Tibial artery (tissue), 4 donors: ENCODE measurements around the gene DEPDC1B.
"Not testable (repeated sequence)": the region's sequence is repeated elsewhere in the genome, so short reads cannot be mapped to it uniquely, and the experiment has no call there.

Experiments used
- DNase-seq, 2 donors: peaks; one replicate each; pipeline ENCODE4 v3.0.0-alpha.2; 2019
- H3K27ac ChIP-seq, 2 donors: fragments of 200-600 bp; sonication (generic) in 1 of 2; 1 replicate in 1 of 2; 2 replicates in 1 of 2; pipeline ENCODE4 v1.5.1; 2018 to 2019; ENCODE audit warnings: mild to moderate bottlenecking in 1 of 2
- H3K27me3 ChIP-seq, 2 donors: fragments of 200-600 bp; sonication (generic) in 1 of 2; one replicate each; pipeline versions ENCODE4 v1.5.1 to v1.6.0; 2016 to 2019
- H3K36me3 ChIP-seq, 3 donors: fragments of 200-600 bp; sonication (generic) in 2 of 3; one replicate each; pipeline ENCODE4 v1.5.1; 2016 to 2019; ENCODE audit warnings: mild to moderate bottlenecking in 2 of 3
- H3K4me1 ChIP-seq, 4 donors: fragments of 200-600 bp; sonication (generic) in 2 of 4; 1 replicate in 3 of 4; 2 replicates in 1 of 4; pipeline ENCODE4 v1.5.1; 2016 to 2019
- H3K4me3 ChIP-seq, 2 donors: fragments of 200-600 bp; sonication (generic) in 1 of 2; 1 replicate in 1 of 2; 2 replicates in 1 of 2; pipeline ENCODE4 v1.5.1; 2018 to 2019; ENCODE audit warnings: mild to moderate bottlenecking in 2 of 2
- H3K9me3 ChIP-seq, 3 donors: fragments of 200-600 bp; sonication (generic) in 1 of 3; one replicate each; pipeline ENCODE4 v1.5.1; 2016 to 2019
- intact Hi-C: fragments of 100-400 bp; cut with DNase I; formaldehyde crosslinking; loops from one replicate; pipeline ENCODE4 v1.15.0; 2023; ENCODE audit warnings: low total_unique reads
- TF ChIP-seq, protein P1 (sequence below), 2 experiments: fragments of 200-600 bp in 1 of 2; fragments of 450-650 bp in 1 of 2; IDR thresholded peaks; one replicate each; pipeline ENCODE4 v1.5.1; 2017 to 2019; ENCODE audit warnings: antibody characterized with exemption in 2 of 2, mild to moderate bottlenecking in 1 of 2, moderate library complexity in 1 of 2

DEPDC1B gene

DNA sequence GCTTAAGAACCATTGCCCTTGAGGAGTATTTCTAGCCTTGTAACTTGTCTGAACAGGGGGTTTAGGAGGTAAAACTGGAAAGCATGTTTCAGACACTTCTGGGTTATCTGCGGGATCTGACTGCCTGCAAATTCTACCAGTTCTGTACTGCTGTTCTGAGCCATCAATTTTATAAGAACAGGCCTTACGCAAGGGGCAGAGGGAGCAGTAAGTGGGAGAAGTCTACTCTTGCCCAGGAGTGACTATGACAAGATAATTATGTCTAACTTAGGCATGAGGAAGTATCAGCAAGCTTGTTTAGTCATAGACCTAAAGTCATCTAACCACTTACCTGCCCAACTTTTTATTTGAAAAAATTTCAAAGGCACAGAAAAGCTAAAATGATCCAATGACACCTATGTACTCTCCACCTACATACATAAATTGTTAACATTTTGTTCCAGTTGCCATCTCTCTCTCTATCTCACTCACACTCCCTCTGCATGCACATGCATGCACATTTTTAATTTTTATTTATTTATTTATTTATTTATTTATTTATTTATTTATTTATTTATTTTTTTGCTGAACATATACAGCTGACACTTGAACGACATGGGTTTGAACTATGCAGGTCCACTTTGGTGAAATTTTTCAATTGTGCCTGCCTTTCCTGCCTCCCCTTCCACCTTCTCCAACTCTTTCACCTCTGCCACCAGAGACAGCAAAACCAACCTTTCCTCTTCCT, 18.4 kb upstream of the DEPDC1B start:
- peaks cover 0 to 5% (median 0%) of the 10 kb centered on the region in 3 donors for H3K9me3 ChIP-seq
- intact Hi-C loops: no loop called here
- H3K27ac ChIP-seq: no peak overlapping the region
- no peak for DNase-seq
- H3K36me3 ChIP-seq: no peaks in the 10 kb centered on the region
- no peaks in the 10 kb centered on the region for H3K27me3 ChIP-seq
- H3K4me3 ChIP-seq: no peak overlapping the region
- TF ChIP-seq, protein P1, sequence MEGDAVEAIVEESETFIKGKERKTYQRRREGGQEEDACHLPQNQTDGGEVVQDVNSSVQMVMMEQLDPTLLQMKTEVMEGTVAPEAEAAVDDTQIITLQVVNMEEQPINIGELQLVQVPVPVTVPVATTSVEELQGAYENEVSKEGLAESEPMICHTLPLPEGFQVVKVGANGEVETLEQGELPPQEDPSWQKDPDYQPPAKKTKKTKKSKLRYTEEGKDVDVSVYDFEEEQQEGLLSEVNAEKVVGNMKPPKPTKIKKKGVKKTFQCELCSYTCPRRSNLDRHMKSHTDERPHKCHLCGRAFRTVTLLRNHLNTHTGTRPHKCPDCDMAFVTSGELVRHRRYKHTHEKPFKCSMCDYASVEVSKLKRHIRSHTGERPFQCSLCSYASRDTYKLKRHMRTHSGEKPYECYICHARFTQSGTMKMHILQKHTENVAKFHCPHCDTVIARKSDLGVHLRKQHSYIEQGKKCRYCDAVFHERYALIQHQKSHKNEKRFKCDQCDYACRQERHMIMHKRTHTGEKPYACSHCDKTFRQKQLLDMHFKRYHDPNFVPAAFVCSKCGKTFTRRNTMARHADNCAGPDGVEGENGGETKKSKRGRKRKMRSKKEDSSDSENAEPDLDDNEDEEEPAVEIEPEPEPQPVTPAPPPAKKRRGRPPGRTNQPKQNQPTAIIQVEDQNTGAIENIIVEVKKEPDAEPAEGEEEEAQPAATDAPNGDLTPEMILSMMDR (IDR thresholded peaks at IDR 0.05): no peak
- H3K4me1 ChIP-seq: no peaks in the 10 kb centered on the region

DNA sequence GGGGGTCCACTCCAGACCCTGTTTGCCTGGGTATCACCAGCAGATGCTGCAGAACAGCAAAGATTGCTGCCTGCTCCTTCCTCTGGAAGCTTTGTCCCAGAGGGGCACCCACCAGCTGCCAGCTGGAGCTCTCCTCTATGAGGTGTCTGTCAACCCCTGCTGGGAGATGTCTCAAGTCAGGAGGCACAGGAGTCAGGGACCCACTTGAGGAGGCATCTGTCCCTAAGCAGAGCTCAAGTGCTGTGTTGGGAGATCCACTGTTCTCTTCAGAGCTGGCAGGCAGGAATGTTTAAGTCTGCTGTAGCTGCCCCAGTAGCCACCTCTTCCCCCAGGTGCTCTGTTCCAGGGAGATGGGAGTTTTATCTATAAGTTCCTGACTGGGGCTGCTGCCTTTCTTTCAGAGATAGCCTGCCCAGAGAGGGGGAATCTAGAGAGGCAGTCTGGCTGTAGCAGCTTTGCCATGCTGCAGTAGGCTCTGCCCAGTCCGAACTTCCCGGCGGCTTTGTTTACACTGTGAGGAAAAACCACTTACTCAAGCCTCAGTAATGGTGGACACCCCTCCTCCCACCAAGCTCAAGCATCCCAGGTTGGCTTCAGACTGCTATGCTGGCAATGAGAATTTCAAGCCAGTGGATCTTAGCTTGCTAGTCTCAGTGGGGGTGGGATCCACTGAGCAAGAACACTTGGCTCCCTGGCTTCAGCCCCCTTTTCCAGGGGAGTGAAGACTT, 15.4 kb upstream of the DEPDC1B start:
- H3K27me3 ChIP-seq, intact Hi-C loops, DNase-seq, H3K27ac ChIP-seq, H3K4me3 ChIP-seq, H3K4me1 ChIP-seq, H3K9me3 ChIP-seq, H3K36me3 ChIP-seq: not testable (repeated sequence)

DNA sequence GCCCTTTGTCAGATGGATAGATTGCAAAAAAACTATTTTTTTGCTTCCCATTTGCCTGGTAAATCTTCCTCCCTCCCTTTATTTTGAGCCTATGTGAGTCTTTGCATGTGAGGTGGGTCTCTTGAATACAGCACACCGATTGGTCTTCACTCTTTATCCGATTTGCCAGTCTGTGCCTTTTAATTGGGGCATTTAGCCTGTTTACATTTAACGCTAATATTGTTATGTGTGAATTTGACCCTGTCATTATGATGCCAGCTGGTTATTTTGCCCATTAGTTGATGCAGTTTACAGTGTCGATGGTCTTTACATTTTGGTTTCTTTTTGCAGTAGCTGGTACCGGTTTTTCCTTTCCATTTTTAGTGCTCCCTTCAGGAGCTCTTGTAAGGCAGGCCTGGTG, 13.0 kb upstream of the DEPDC1B start:
- no peaks in the 10 kb centered on the region for H3K27me3 ChIP-seq
- intact Hi-C loops: no loop called here
- peaks cover 0 to 5% (median 0%) of the 10 kb centered on the region in 3 donors for H3K9me3 ChIP-seq
- no peak overlapping the region for H3K27ac ChIP-seq
- no peak for DNase-seq
- TF ChIP-seq, protein P1 (IDR thresholded peaks at IDR 0.05): no peak
- no peak overlapping the region for H3K4me3 ChIP-seq
- H3K4me1 ChIP-seq: no peaks in the 10 kb centered on the region
- no peaks in the 10 kb centered on the region for H3K36me3 ChIP-seq

DNA sequence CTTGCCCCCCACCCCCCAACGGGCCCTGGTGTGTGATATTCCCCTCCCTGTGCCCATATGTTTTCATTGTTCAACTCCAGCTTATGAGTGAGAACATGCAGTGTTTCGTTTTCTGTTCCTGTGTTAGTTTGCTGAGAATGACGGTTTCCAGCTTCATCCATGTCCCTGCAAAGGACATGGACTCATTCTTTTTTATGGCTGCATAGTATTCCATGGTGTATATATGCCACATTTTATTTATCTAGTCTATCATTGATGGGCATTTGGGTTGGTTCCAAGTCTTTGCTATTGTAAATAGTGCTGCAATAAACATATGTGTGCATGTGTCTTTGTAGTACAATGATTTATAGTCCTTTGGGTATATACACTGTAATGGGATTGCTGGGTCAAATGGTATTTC, 11.9 kb upstream of the DEPDC1B start:
- H3K4me1 ChIP-seq, intact Hi-C loops, DNase-seq: not testable (repeated sequence)

DNA sequence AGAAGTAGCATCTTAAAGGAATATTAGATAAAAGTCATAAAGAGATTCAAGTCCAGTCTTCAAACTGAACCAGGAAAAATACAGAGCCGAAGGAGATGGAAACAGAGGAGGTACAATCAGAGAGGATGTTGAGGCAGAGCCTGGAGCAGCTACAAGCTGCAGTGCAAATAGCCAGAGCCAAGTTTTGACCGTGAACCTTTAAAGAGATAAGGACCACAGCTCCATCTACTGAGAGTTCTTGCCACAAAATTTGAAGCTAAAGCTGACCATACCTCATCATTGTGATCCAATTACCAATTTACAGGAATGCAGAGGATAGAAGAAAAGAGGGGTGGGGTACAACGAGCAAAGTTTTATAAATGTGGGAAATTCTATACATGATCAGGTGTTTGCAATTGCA, 10.4 kb upstream of the DEPDC1B start:
- Histone ChIP-seq H3K36me3 (no peaks in the 10 kb centered on the region), H3K4me1 (no peaks in the 10 kb centered on the region), H3K9me3 (peaks cover 0 to under 1% (median 0%) of the 10 kb centered on the region in 3 donors), H3K4me3 (no peak overlapping the region), H3K27ac (no peak overlapping the region), H3K27me3 (no peaks in the 10 kb centered on the region)
- TF ChIP-seq, protein P1 (IDR thresholded peaks at IDR 0.05): no peak
- no peak for DNase-seq
- intact Hi-C loops: no loop called here

More for the DNA sequence above, 11.9 kb upstream of the DEPDC1B start:
- not testable (repeated sequence) for H3K9me3 ChIP-seq, H3K4me3 ChIP-seq, H3K36me3 ChIP-seq, H3K27me3 ChIP-seq, H3K27ac ChIP-seq

DNA sequence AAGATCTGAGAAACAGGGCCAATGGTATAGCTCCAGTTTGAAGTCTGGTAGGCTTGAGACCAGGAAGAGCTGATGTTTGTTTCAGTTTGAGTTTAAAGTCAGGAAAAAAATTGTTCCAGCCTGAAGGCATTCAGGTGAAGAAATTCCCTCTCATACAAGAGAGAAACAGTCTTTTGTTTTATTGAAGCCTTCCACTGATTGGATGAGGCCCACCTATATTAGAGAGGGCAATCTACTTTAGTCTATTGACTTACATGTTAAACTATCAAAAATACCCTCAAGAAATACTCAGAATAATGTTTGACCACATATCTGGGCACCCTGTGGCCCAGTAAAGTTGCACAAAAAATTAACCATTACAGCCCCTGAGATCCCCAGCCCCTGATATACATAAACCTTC, 5.2 kb upstream of the DEPDC1B start:
- H3K4me1 ChIP-seq: peaks cover 0 to 7% (median 3%) of the 10 kb centered on the region in 4 donors
- H3K4me3 ChIP-seq: no peak overlapping the region
- H3K36me3 ChIP-seq: no peaks in the 10 kb centered on the region
- intact Hi-C loops: no loop called here
- TF ChIP-seq, protein P1 (IDR thresholded peaks at IDR 0.05): no peak
- H3K27me3 ChIP-seq: no peaks in the 10 kb centered on the region
- no peaks in the 10 kb centered on the region for H3K9me3 ChIP-seq
- DNase-seq: no peak
- H3K27ac ChIP-seq: no peak overlapping the region
